Gastrocnemius medialis (tissue), 4 donors: Measurements from ENCODE around the gene LCN10. TPM values are rescaled to one million over a fixed set of nuclear protein-coding genes. Genes with fewer than 3 reads are reported as not detected.
"Not testable (repeated sequence)": the region's sequence is repeated elsewhere in the genome, so short reads cannot be mapped to it uniquely, and the experiment has no call there.

Experiments used
- ATAC-seq, 2 donors: fragments of 150-250 bp; one replicate each; pipeline ENCODE4 v1.9.1; 2016
- DNase-seq, 2 donors: peaks; one replicate each; pipeline ENCODE4 v3.0.0-alpha.2; 2019
- H3K27ac ChIP-seq, 4 donors: fragments of 200-600 bp; sonication (generic); 1 replicate in 1 of 4; 2 replicates in 3 of 4; pipeline ENCODE4 v1.5.1; 2016 to 2018; ENCODE audit warnings: mild to moderate bottlenecking in 2 of 4, moderate library complexity in 1 of 4
- H3K27me3 ChIP-seq, 3 donors: fragments of 200-600 bp; sonication (generic) in 2 of 3; 1 replicate in 1 of 3; 2 replicates in 2 of 3; pipeline versions ENCODE4 v1.5.1 to v1.6.0; 2016 to 2019; ENCODE audit warnings: mild to moderate bottlenecking in 1 of 3, moderate library complexity in 1 of 3
- H3K36me3 ChIP-seq, 2 donors: fragments of 200-600 bp; sonication (generic) in 1 of 2; one replicate each; pipeline ENCODE4 v1.5.1; 2017 to 2018
- H3K4me1 ChIP-seq, 2 donors: fragments of 200-600 bp; sonication (generic) in 1 of 2; one replicate each; pipeline ENCODE4 v1.5.1; 2016 to 2017; ENCODE audit warnings: mild to moderate bottlenecking in 2 of 2
- H3K4me3 ChIP-seq, 4 donors: fragments of 200-600 bp; sonication (generic) in 3 of 4; 1 replicate in 1 of 4; 2 replicates in 3 of 4; pipeline ENCODE4 v1.5.1; 2016 to 2019; ENCODE audit warnings: mild to moderate bottlenecking in 2 of 4
- H3K9me3 ChIP-seq, 3 donors: fragments of 200-600 bp; sonication (generic) in 2 of 3; 1 replicate in 1 of 3; 2 replicates in 2 of 3; pipeline ENCODE4 v1.5.1; 2016 to 2019
- POLR2A ChIP-seq, 2 donors: fragments of 450-650 bp; IDR thresholded peaks; one replicate each; pipeline ENCODE4 v1.6.1; 2017; ENCODE audit warnings: antibody characterized with exemption in 2 of 2, mild to moderate bottlenecking in 2 of 2, moderate library complexity in 2 of 2
- in situ Hi-C, 4 donors: fragments of 200-750 bp; cut with MboI; loops; one replicate each; pipeline versions ENCODE4 v1.15.0 to v1.8.0; 2017; ENCODE audit warnings: low sequenced_read_pairs in 4 of 4
- intact Hi-C: fragments of 100-400 bp; cut with DNase I; formaldehyde crosslinking; loops from one replicate; pipeline ENCODE4 v1.15.1; 2023; ENCODE audit warnings: low total_unique reads
- total RNA-seq, 4 donors: library from RNA; depleted of rRNA; stranded (reverse); fragments of >200 nt; gene quantifications; one replicate each; pipeline versions ENCODE4 v1.1.0 to v1.2.3, GENCODE V29; 2016
- TF ChIP-seq, protein P1 (sequence below), 5 experiments: fragments of 450-650 bp in 3 of 5; fragments of 200-600 bp in 2 of 5; sonication (generic) in 2 of 5; IDR thresholded peaks in 4 of 5; conservative IDR thresholded peaks in 1 of 5; 1 replicate in 4 of 5; 2 replicates in 1 of 5; pipeline ENCODE4 v1.5.1; 2016 to 2019; ENCODE audit warnings: antibody characterized with exemption in 5 of 5, mild to moderate bottlenecking in 3 of 5, moderate library complexity in 3 of 5

The LCN10 gene
- total RNA-seq, 4 donors from 2014 or later = 0.61 to 4.7 (median 1.6) TPM

DNA sequence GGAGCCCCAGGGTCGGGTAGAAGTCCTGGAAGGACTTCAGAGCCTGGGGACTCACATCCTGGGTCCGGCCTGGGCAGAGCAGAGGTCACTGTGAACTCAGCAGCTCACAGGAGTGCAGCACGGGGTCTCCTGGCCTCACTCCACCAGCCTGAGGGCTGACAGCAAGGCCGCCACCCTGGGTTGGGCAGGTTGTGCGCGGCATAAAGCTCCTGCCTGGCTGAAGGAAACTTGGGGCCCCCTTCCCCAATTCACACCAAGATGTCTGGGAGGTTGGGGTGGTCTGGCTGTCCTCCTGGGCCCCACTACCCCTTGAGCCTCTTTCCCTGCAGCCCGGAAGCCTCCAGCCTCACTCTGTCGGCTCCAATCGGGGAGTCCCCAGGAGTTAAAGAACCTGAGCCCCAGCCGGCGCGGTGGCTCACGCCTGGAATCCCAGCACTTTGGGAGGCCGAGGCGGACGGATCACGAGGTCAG is 19.5 kb upstream of the LCN10 start:
- in situ Hi-C loops = no loop called here

GRCh38 chr9:136761545-136761981 is 18.8 kb upstream of the LCN10 start:
- H3K4me1 ChIP-seq = peaks cover 14 to 15% of the 10 kb centered on the region in 2 donors
- no peaks in the 10 kb centered on the region for H3K9me3 ChIP-seq
- H3K27me3 ChIP-seq = no peaks in the 10 kb centered on the region
- H3K4me3 ChIP-seq = no peak overlapping the region
- DNase-seq (no peak), ATAC-seq (no peak)
- TF ChIP-seq POLR2A (IDR thresholded peaks at IDR 0.05) = no peak
- TF ChIP-seq, protein P1, sequence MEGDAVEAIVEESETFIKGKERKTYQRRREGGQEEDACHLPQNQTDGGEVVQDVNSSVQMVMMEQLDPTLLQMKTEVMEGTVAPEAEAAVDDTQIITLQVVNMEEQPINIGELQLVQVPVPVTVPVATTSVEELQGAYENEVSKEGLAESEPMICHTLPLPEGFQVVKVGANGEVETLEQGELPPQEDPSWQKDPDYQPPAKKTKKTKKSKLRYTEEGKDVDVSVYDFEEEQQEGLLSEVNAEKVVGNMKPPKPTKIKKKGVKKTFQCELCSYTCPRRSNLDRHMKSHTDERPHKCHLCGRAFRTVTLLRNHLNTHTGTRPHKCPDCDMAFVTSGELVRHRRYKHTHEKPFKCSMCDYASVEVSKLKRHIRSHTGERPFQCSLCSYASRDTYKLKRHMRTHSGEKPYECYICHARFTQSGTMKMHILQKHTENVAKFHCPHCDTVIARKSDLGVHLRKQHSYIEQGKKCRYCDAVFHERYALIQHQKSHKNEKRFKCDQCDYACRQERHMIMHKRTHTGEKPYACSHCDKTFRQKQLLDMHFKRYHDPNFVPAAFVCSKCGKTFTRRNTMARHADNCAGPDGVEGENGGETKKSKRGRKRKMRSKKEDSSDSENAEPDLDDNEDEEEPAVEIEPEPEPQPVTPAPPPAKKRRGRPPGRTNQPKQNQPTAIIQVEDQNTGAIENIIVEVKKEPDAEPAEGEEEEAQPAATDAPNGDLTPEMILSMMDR (IDR thresholded peaks at IDR 0.05 in 4 of 5, conservative IDR thresholded peaks at IDR 0.05 in 1 of 5) = no peak
- H3K27ac ChIP-seq = no peak overlapping the region
- in situ Hi-C loops (no loop called here), intact Hi-C loops (no loop called here)
- no peaks in the 10 kb centered on the region for H3K36me3 ChIP-seq

More for the DNA sequence above, 19.5 kb upstream of the LCN10 start:
- no peak overlapping the region for H3K4me3 ChIP-seq
- H3K27me3 ChIP-seq = no peaks in the 10 kb centered on the region
- no peak overlapping the region for H3K27ac ChIP-seq
- no peak for TF ChIP-seq POLR2A (IDR thresholded peaks at IDR 0.05)
- TF ChIP-seq, protein P1 (IDR thresholded peaks at IDR 0.05 in 4 of 5, conservative IDR thresholded peaks at IDR 0.05 in 1 of 5) = no peak
- ATAC-seq = no peak
- intact Hi-C loops = no loop called here
- H3K9me3 ChIP-seq = no peaks in the 10 kb centered on the region
- no peak for DNase-seq
- H3K36me3 ChIP-seq = no peaks in the 10 kb centered on the region
- H3K4me1 ChIP-seq = peaks cover 11% of the 10 kb centered on the region in 2 donors

DNA sequence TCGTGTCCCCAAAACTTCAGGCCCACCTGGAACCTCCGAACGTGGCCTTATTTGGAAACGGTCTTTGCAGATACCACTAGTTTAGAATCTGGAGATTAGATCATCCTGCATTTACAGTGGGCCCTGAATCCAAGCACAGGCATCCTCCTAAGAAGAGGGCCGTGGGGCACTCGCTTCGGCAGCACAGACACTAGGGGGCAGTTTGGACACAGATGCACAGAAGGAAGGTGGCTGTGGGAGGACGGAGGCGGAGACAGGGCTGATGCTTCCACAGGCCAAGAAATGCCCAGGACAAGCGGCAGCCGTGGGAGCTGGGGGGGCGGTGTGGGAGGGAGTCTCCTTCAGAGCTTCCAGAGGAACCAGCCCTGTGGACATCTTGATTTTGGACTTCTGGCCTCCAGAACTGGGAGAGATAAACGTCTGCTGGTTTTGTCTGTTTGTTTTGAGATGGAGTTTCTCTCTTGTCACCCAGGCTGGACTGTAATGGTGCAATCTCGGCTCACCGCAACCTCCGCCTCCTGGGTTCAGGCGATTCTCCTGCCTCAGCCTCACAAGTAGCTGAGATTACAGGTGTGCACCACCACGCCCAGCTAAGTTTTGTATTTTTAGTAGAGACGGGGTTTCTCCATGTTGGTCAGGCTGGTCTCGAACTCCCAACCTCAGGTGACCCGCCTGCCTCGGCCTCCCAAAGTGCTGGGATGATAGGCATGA is 18.2 kb upstream of the LCN10 start:
- H3K27me3 ChIP-seq, in situ Hi-C loops, H3K9me3 ChIP-seq, H3K27ac ChIP-seq, ATAC-seq, intact Hi-C loops, H3K36me3 ChIP-seq, H3K4me3 ChIP-seq, DNase-seq: not testable (repeated sequence)
- TF ChIP-seq, protein P1 (IDR thresholded peaks at IDR 0.05 in 4 of 5, conservative IDR thresholded peaks at IDR 0.05 in 1 of 5) = peak in 1 of 5 experiments; percentile 33
- H3K4me1 ChIP-seq = peaks cover 14 to 15% of the 10 kb centered on the region in 2 donors

- TF ChIP-seq, protein P1 (IDR thresholded peaks at IDR 0.05 in 4 of 5, conservative IDR thresholded peaks at IDR 0.05 in 1 of 5) = no peak
- no peak for TF ChIP-seq POLR2A (IDR thresholded peaks at IDR 0.05)
- in situ Hi-C loops = no loop called here
- no peak overlapping the region for H3K4me3 ChIP-seq
- intact Hi-C loops = no loop called here
- H3K27me3 ChIP-seq = no peaks in the 10 kb centered on the region
- H3K36me3 ChIP-seq = no peaks in the 10 kb centered on the region
- no peaks in the 10 kb centered on the region for H3K9me3 ChIP-seq
- ATAC-seq (no peak), DNase-seq (no peak)
- peaks cover 14 to 15% of the 10 kb centered on the region in 2 donors for H3K4me1 ChIP-seq
- H3K27ac ChIP-seq = no peak overlapping the region
These were observed 17.7 kb upstream of the LCN10 start for GRCh38 chr9:136760424-136760823.
